PC-9 (cell line): Measurements from ENCODE around the gene ESYT1. TPM values are rescaled to one million over a fixed set of nuclear protein-coding genes. Genes with fewer than 3 reads are reported as not detected.
A peak's percentile ranks its signal among the peaks of the same experiment; 100 is the strongest.

Experiments used
- BruUV-seq: library from RNA; stranded (reverse); fragments of 400-500 nt; replicated peaks from 2 replicates; lab custom pipeline; 2021; lab: Mats Ljungman, UMichigan
- CTCF ChIA-PET: fragments of 300-600 bp; sonication (Branson Sonifier 250); formaldehyde crosslinking; loops from one replicate; lab custom pipeline; 2022; ENCODE audit warnings: antibody characterized with exemption; lab: Charles Lee
- POLR2A ChIA-PET: fragments of 300-600 bp; sonication (Branson Sonifier 250); formaldehyde crosslinking; loops from one replicate; lab custom pipeline; 2022; ENCODE audit warnings: antibody characterized with exemption; ENCODE audit not compliant: unreplicated experiment; lab: Charles Lee
- DNase-seq, 2 experiments: peaks; one replicate each; pipeline versions ENCODE4 v3.0.0 to v3.0.0-alpha.2; 2015 to 2022; ENCODE audit warnings: mixed read lengths in 1 of 2
- H2AFZ ChIP-seq: fragments of 200-600 bp; sonication (generic); 2 replicates; pipeline ENCODE4 v1.8.1; 2017; ENCODE audit warnings: antibody characterized with exemption
- H3F3A ChIP-seq: fragments of 200-600 bp; sonication (generic); 2 replicates; pipeline ENCODE4 v1.8.1; 2017; ENCODE audit warnings: antibody characterized with exemption, mild to moderate bottlenecking, low read depth; ENCODE audit not compliant: insufficient read depth
- H3K27ac ChIP-seq: fragments of 200-600 bp; sonication (generic); 2 replicates; pipeline ENCODE4 v1.6.1; 2016; ENCODE audit warnings: mixed run types
- H3K27me3 ChIP-seq: fragments of 200-600 bp; sonication (generic); 2 replicates; pipeline ENCODE4 v1.6.1; 2016; ENCODE audit warnings: low read depth, mixed run types; ENCODE audit not compliant: insufficient read depth
- H3K36me3 ChIP-seq: fragments of 200-600 bp; sonication (generic); 2 replicates; pipeline ENCODE4 v1.6.1; 2016; ENCODE audit warnings: low read depth, mixed run types
- H3K4me1 ChIP-seq: fragments of 200-600 bp; sonication (generic); replicated peaks from 2 replicates; pipeline ENCODE4 v1.6.1; 2016; ENCODE audit warnings: mixed run types; ENCODE audit not compliant: insufficient read depth
- H3K4me2 ChIP-seq: fragments of 200-600 bp; sonication (generic); 2 replicates; pipeline ENCODE4 v1.6.1; 2017; ENCODE audit warnings: mixed run types
- H3K4me3 ChIP-seq: fragments of 200-600 bp; sonication (generic); 2 replicates; pipeline ENCODE4 v1.6.1; 2016; ENCODE audit warnings: mixed run types
- H3K79me2 ChIP-seq: fragments of 200-600 bp; sonication (generic); 2 replicates; pipeline ENCODE4 v1.6.1; 2017; ENCODE audit warnings: low read depth, mixed run types
- H3K9me2 ChIP-seq: fragments of 200-600 bp; sonication (generic); 2 replicates; pipeline ENCODE4 v1.8.1; 2017; ENCODE audit warnings: mild to moderate bottlenecking; ENCODE audit not compliant: insufficient read depth
- H3K9me3 ChIP-seq: fragments of 200-600 bp; sonication (generic); 2 replicates; pipeline ENCODE4 v1.8.1; 2016; ENCODE audit warnings: low read depth; ENCODE audit not compliant: insufficient read depth
- H4K20me1 ChIP-seq: fragments of 200-600 bp; sonication (generic); 2 replicates; pipeline ENCODE4 v1.8.1; 2017; ENCODE audit not compliant: insufficient read depth
- EZH2 ChIP-seq: fragments of 200-600 bp; sonication (generic); IDR thresholded peaks from 2 replicates; pipeline ENCODE4 v1.8.0; 2017; ENCODE audit warnings: antibody characterized with exemption, low read depth
- intact Hi-C: fragments of 100-400 bp; cut with micrococcal nuclease; formaldehyde crosslinking; loops from one replicate; pipeline ENCODE4 v1.10.0; 2022; ENCODE audit not compliant: unreplicated experiment
- total RNA-seq: library from RNA; stranded (reverse); gene quantifications from 2 replicates; pipeline ENCODE4 v1.2.3, GENCODE V29; 2021
- TF ChIP-seq, protein P1 (sequence below): fragments of 200-600 bp; sonication (generic); conservative IDR thresholded peaks from 2 replicates; pipeline ENCODE4 v1.6.1; 2017; ENCODE audit warnings: mixed run types, antibody characterized with exemption, mild to moderate bottlenecking, moderate library complexity

ESYT1 gene
- total RNA-seq, 1 experiment from 2014 or later: 46.1 TPM

DNA sequence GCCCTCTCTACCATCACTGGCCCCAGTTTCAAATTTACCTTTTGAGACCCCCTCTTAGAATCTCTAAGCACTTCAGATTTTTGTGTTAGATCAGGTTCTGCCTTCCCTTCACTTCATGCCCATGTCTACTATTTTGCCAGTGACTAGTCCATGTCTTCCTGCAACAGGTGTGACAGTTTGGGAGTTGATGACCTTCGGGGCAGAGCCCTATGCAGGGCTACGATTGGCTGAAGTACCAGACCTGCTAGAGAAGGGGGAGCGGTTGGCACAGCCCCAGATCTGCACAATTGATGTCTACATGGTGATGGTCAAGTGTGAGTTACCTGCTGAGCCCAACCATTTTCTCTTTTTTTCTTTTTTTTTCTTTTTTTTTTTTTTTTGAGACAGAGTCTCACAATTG is 29.5 kb upstream of the ESYT1 start:
- POLR2A ChIA-PET: no interaction called here
- H3F3A ChIP-seq: peaks cover 29% of the 10 kb centered on the region
- CTCF ChIA-PET: no interaction called here
- peaks cover 15% of the 10 kb centered on the region; the same call in 1 of the 2 replicates for H3K36me3 ChIP-seq
- no peaks in the 10 kb centered on the region for H3K9me2 ChIP-seq
- no peaks in the 10 kb centered on the region for H3K9me3 ChIP-seq
- H3K27me3 ChIP-seq: no peaks in the 10 kb centered on the region
- no peaks in the 10 kb centered on the region for H4K20me1 ChIP-seq
- DNase-seq: no peak
- BruUV-seq: no TSS peak
- intact Hi-C loops: no loop called here
- H2AFZ ChIP-seq: no peak overlapping the region
- H3K4me3 ChIP-seq: no peak overlapping the region
- H3K79me2 ChIP-seq: no peaks in the 10 kb centered on the region
- no peak overlapping the region for H3K27ac ChIP-seq
- H3K4me1 ChIP-seq: peaks cover 9% of the 10 kb centered on the region
- no peak for TF ChIP-seq EZH2
- no peak overlapping the region for H3K4me2 ChIP-seq

DNA sequence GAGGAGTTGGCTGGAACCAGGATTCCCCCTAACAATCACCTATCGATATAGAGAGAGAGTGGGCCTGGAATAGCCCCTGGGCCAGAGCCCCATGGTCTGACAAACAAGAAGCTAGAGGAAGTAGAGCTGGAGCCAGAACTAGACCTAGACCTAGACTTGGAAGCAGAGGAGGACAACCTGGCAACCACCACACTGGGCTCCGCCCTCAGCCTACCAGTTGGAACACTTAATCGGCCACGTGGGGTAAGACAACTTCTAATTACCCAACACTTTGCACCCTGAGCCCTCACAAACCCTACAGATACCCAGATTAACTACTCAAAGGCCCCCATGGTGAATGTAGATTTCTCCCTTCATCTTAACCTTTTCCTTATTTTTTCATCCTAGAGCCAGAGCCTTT is 28.3 kb upstream of the ESYT1 start:
- ChIA-PET CTCF (no interaction called here), POLR2A (no interaction called here)
- no TSS peak for BruUV-seq

DNA sequence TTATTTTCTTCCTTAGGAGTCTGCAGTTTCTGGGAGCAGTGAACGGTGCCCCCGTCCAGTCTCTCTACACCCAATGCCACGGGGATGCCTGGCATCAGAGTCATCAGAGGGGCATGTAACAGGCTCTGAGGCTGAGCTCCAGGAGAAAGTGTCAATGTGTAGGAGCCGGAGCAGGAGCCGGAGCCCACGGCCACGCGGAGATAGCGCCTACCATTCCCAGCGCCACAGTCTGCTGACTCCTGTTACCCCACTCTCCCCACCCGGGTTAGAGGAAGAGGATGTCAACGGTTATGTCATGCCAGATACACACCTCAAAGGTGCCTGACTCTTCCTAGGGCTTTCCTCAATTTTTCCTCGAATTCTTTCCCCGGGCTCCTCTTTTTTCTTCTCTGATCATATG is 27.0 kb upstream of the ESYT1 start:
- Histone ChIP-seq H3K27ac (no peak overlapping the region), H3F3A (peaks cover 42% of the 10 kb centered on the region), H3K4me2 (no peak overlapping the region), H3K4me3 (no peak overlapping the region), H3K9me3 (no peaks in the 10 kb centered on the region), H3K4me1 (peaks cover 17% of the 10 kb centered on the region), H4K20me1 (peaks cover 5% of the 10 kb centered on the region; the same call in 1 of the 2 replicates), H2AFZ (no peak overlapping the region), H3K79me2 (peaks cover 17% of the 10 kb centered on the region), H3K36me3 (0 out of 2 replicates have a peak, but pooled peaks cover 4% of the 10 kb centered on the region), H3K9me2 (no peaks in the 10 kb centered on the region), H3K27me3 (no peaks in the 10 kb centered on the region)
- BruUV-seq: no TSS peak
- DNase-seq: no peak
- TF ChIP-seq, protein P1, sequence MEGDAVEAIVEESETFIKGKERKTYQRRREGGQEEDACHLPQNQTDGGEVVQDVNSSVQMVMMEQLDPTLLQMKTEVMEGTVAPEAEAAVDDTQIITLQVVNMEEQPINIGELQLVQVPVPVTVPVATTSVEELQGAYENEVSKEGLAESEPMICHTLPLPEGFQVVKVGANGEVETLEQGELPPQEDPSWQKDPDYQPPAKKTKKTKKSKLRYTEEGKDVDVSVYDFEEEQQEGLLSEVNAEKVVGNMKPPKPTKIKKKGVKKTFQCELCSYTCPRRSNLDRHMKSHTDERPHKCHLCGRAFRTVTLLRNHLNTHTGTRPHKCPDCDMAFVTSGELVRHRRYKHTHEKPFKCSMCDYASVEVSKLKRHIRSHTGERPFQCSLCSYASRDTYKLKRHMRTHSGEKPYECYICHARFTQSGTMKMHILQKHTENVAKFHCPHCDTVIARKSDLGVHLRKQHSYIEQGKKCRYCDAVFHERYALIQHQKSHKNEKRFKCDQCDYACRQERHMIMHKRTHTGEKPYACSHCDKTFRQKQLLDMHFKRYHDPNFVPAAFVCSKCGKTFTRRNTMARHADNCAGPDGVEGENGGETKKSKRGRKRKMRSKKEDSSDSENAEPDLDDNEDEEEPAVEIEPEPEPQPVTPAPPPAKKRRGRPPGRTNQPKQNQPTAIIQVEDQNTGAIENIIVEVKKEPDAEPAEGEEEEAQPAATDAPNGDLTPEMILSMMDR: no peak
- TF ChIP-seq EZH2: no peak
- ChIA-PET CTCF (no interaction called here), POLR2A (no interaction called here)
- intact Hi-C loops: no loop called here

More for the DNA sequence above, 28.3 kb upstream of the ESYT1 start:
- peaks cover 4% of the 10 kb centered on the region for H3K79me2 ChIP-seq
- H3K27ac ChIP-seq: no peak overlapping the region
- H3K4me3 ChIP-seq: no peak overlapping the region
- no peak overlapping the region for H2AFZ ChIP-seq
- peaks cover 9% of the 10 kb centered on the region for H3K4me1 ChIP-seq
- H3K36me3 ChIP-seq: 0 out of 2 replicates have a peak, but pooled peaks cover 4% of the 10 kb centered on the region
- no peak for TF ChIP-seq EZH2
- TF ChIP-seq, protein P1: no peak
- H3K9me3 ChIP-seq: no peaks in the 10 kb centered on the region
- H3K9me2 ChIP-seq: no peaks in the 10 kb centered on the region
- intact Hi-C loops: no loop called here
- no peaks in the 10 kb centered on the region for H3K27me3 ChIP-seq
- no peak overlapping the region for H3K4me2 ChIP-seq
- H3F3A ChIP-seq: peaks cover 34% of the 10 kb centered on the region
- no peaks in the 10 kb centered on the region for H4K20me1 ChIP-seq
- DNase-seq: no peak

DNA sequence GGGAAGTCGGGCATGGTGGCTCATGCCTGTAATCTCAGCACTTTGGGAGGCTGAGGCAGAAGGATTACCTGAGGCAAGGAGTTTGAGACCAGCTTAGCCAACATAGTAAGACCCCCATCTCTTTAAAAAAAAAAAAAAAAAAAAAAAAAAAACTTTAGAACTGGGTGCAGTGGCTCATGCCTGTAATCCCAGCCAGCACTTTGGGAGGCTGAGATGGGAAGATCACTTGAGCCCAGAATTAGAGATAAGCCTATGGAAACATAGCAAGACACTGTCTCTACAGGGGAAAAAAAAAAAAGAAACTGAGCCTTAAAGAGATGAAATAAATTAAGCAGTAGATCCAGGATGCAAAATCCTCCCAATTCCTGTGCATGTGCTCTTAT is 25.4 kb upstream of the ESYT1 start:
- POLR2A ChIA-PET: no interaction called here

More for the DNA sequence above, 25.4 kb upstream of the ESYT1 start:
- intact Hi-C loops: no loop called here
- H3K4me3 ChIP-seq: no peak overlapping the region
- no peak overlapping the region for H2AFZ ChIP-seq
- H3K27ac ChIP-seq: no peak overlapping the region; the same call in 1 of the 2 replicates
- H3K27me3 ChIP-seq: no peaks in the 10 kb centered on the region
- H4K20me1 ChIP-seq: peaks cover 15% of the 10 kb centered on the region
- H3K4me1 ChIP-seq: peaks cover 25% of the 10 kb centered on the region
- no peaks in the 10 kb centered on the region for H3K9me3 ChIP-seq
- no peak for DNase-seq
- no peaks in the 10 kb centered on the region for H3K9me2 ChIP-seq
- TF ChIP-seq, protein P1: no peak
- no peak for TF ChIP-seq EZH2
- H3K36me3 ChIP-seq: peaks cover 20% of the 10 kb centered on the region
- CTCF ChIA-PET: no interaction called here
- H3K4me2 ChIP-seq: peak overlapping the region; percentile 82; the same call in 1 of the 2 replicates
- H3K79me2 ChIP-seq: peaks cover 33% of the 10 kb centered on the region
- H3F3A ChIP-seq: peaks cover 53% of the 10 kb centered on the region
- BruUV-seq: no TSS peak
